Measurements from ENCODE around the gene TANK.

The TANK gene

DNA sequence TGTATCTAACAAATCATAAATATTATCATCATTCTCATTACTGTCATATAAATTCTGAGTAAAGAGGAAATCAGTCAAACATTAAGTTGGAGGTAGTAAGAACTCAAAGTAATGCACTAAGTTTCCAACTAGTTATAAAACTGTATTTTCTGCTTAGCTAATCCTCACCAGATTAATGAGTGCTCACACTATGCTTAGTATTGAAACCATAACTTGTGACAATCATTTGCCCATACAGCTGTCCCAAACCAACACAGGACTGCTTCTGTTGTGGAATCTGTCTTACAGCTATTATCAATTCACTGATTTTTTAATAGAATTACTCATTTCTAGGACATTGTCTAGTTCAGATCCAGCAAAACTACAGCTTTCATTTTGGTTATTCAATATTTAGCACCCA lies 41.5 kb upstream of the TANK start:
- H3K23ac ChIP-seq (ENCODE audit: low read length in 2 of 2): no peak overlapping the region
- no peak for DNase-seq
- H2AFZ ChIP-seq (ENCODE audit: low read depth, low read length): no peak overlapping the region
- no peak overlapping the region for H2AK5ac ChIP-seq (ENCODE audit: low read length, severe bottlenecking)
- no peak overlapping the region for H3K27ac ChIP-seq (ENCODE audit: low read length, poor library complexity, severe bottlenecking)
- H4K8ac ChIP-seq (ENCODE audit: low read length): no peak overlapping the region
- no peaks in the 10 kb centered on the region for H3K27me3 ChIP-seq (ENCODE audit: control insufficient read depth in 1 of 2, insufficient read depth in 1 of 2, low read length in 2 of 2)
- no peaks in the 10 kb centered on the region for H3K79me1 ChIP-seq (replicated peaks; ENCODE audit: low read length, poor library complexity, severe bottlenecking)
- H2BK15ac ChIP-seq (ENCODE audit: low read depth, poor library complexity, severe bottlenecking): no peak overlapping the region
- no peak overlapping the region for H3K4me3 ChIP-seq (ENCODE audit: insufficient read depth in 1 of 2, low read depth in 1 of 2, low read length in 2 of 2)
- no peak overlapping the region for H2BK120ac ChIP-seq (ENCODE audit: low read depth, low read length)
- H4K91ac ChIP-seq (ENCODE audit: low read length): no peak overlapping the region
- no peak overlapping the region for H3K9ac ChIP-seq (ENCODE audit: low read length)
- no peak overlapping the region for H2BK12ac ChIP-seq (ENCODE audit: low read length in 2 of 2)
- no peak overlapping the region for H2BK5ac ChIP-seq (ENCODE audit: low read depth, low read length, poor library complexity, severe bottlenecking)
- no peaks in the 10 kb centered on the region for H3K36me3 ChIP-seq (ENCODE audit: control insufficient read depth in 1 of 2, insufficient read depth in 2 of 2, low read depth in 1 of 2, low read length in 2 of 2)
- no peaks in the 10 kb centered on the region for H3K9me3 ChIP-seq (ENCODE audit: control insufficient read depth, low read length)
- H3K4ac ChIP-seq (ENCODE audit: low read depth in 1 of 2, low read length in 2 of 2): no peak overlapping the region
- no peak overlapping the region for H3K14ac ChIP-seq (ENCODE audit: low read length in 2 of 2)
- no peak overlapping the region for H3K18ac ChIP-seq (ENCODE audit: low read depth in 1 of 2, low read length in 2 of 2)
- H3K4me1 ChIP-seq (ENCODE audit: control insufficient read depth, insufficient read depth, low read depth, low read length): no peaks in the 10 kb centered on the region
- no peak overlapping the region for H3K4me2 ChIP-seq (ENCODE audit: low read length, poor library complexity, severe bottlenecking)

DNA sequence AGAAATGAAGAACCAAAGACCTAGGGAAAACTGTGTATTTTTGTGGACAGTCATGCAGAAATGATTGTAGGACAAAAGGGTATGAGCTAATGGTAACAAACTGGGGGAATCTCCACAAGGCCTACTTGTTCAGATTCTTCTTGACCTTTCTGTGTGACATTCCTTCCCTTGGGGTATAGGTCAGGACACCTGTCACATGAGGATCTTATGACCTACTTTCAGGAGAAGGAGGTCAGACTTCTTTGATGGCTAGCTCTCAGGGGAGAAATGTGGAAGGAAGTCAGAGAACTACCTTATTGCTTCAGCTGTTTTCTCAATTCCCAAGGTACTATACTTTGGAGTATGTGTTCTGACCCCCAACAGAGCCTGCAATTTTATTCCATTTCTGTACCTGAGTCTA lies 40.7 kb upstream of the TANK start:
- Histone ChIP-seq H2AK5ac (ENCODE audit: low read length, severe bottlenecking) (no peak overlapping the region), H4K91ac (ENCODE audit: low read length) (no peak overlapping the region), H3K23ac (ENCODE audit: low read length in 2 of 2) (no peak overlapping the region), H3K36me3 (ENCODE audit: control insufficient read depth in 1 of 2, insufficient read depth in 2 of 2, low read depth in 1 of 2, low read length in 2 of 2) (no peaks in the 10 kb centered on the region), H4K8ac (ENCODE audit: low read length) (no peak overlapping the region), H3K9me3 (ENCODE audit: control insufficient read depth, low read length) (no peaks in the 10 kb centered on the region), H2AFZ (ENCODE audit: low read depth, low read length) (no peak overlapping the region), H2BK5ac (ENCODE audit: low read depth, low read length, poor library complexity, severe bottlenecking) (no peak overlapping the region), H2BK12ac (ENCODE audit: low read length in 2 of 2) (no peak overlapping the region), H2BK15ac (ENCODE audit: low read depth, poor library complexity, severe bottlenecking) (no peak overlapping the region), H3K4me3 (ENCODE audit: insufficient read depth in 1 of 2, low read depth in 1 of 2, low read length in 2 of 2) (no peak overlapping the region), H3K4me1 (ENCODE audit: control insufficient read depth, insufficient read depth, low read depth, low read length) (no peaks in the 10 kb centered on the region), H3K9ac (ENCODE audit: low read length) (no peak overlapping the region), H3K4ac (ENCODE audit: low read depth in 1 of 2, low read length in 2 of 2) (no peak overlapping the region), H3K4me2 (ENCODE audit: low read length, poor library complexity, severe bottlenecking) (no peak overlapping the region), H3K27ac (ENCODE audit: low read length, poor library complexity, severe bottlenecking) (no peak overlapping the region), H2BK120ac (ENCODE audit: low read depth, low read length) (no peak overlapping the region), H3K18ac (ENCODE audit: low read depth in 1 of 2, low read length in 2 of 2) (no peak overlapping the region), H3K79me1 (replicated peaks; ENCODE audit: low read length, poor library complexity, severe bottlenecking) (no peaks in the 10 kb centered on the region), H3K27me3 (ENCODE audit: control insufficient read depth in 1 of 2, insufficient read depth in 1 of 2, low read length in 2 of 2) (no peaks in the 10 kb centered on the region), H3K14ac (ENCODE audit: low read length in 2 of 2) (no peak overlapping the region)
- no peak for DNase-seq

DNA sequence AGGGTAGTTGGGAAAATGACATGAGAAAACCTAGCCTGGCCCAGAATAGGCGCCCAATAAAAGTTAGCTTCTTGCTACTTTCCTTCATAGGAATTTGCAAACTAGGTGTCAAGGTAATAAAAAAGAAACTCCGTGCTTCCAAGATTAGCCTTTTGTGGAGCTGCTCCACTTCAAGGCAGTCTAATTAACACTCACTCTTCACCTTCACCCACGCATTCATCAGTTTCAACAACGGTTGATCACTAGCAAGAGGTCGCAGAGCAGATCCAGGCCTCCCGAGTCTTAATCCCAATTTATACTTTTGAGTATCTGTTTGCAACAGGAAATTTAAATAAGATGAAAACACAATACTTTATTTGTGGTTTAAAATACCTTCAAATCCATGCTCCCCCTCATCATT lies 39.5 kb upstream of the TANK start:
- H4K91ac ChIP-seq (ENCODE audit: low read length): no peak overlapping the region
- H3K23ac ChIP-seq (ENCODE audit: low read length in 2 of 2): no peak overlapping the region
- H2BK120ac ChIP-seq (ENCODE audit: low read depth, low read length): no peak overlapping the region
- H3K27ac ChIP-seq (ENCODE audit: low read length, poor library complexity, severe bottlenecking): no peak overlapping the region
- H3K9me3 ChIP-seq (ENCODE audit: control insufficient read depth, low read length): no peaks in the 10 kb centered on the region
- no peak overlapping the region for H2BK12ac ChIP-seq (ENCODE audit: low read length in 2 of 2)
- no peak overlapping the region for H4K8ac ChIP-seq (ENCODE audit: low read length)
- peaks cover 2% of the 10 kb centered on the region for H3K4me1 ChIP-seq (ENCODE audit: control insufficient read depth, insufficient read depth, low read depth, low read length)
- H3K79me1 ChIP-seq (replicated peaks; ENCODE audit: low read length, poor library complexity, severe bottlenecking): no peaks in the 10 kb centered on the region
- WGBS: 70% methylated on average over 5 of the region's 6 CpGs
- no peak for DNase-seq
- no peaks in the 10 kb centered on the region for H3K36me3 ChIP-seq (ENCODE audit: control insufficient read depth in 1 of 2, insufficient read depth in 2 of 2, low read depth in 1 of 2, low read length in 2 of 2)
- H3K4me2 ChIP-seq (ENCODE audit: low read length, poor library complexity, severe bottlenecking): no peak overlapping the region
- H2BK15ac ChIP-seq (ENCODE audit: low read depth, poor library complexity, severe bottlenecking): no peak overlapping the region
- H2AFZ ChIP-seq (ENCODE audit: low read depth, low read length): no peak overlapping the region
- no peak overlapping the region for H3K18ac ChIP-seq (ENCODE audit: low read depth in 1 of 2, low read length in 2 of 2)
- no peak overlapping the region for H3K14ac ChIP-seq (ENCODE audit: low read length in 2 of 2)
- no peak overlapping the region for H3K4ac ChIP-seq (ENCODE audit: low read depth in 1 of 2, low read length in 2 of 2)
- no peak overlapping the region for H3K9ac ChIP-seq (ENCODE audit: low read length)
- peak overlapping the region; percentile 41 for H2AK5ac ChIP-seq (ENCODE audit: low read length, severe bottlenecking)
- no peak overlapping the region for H2BK5ac ChIP-seq (ENCODE audit: low read depth, low read length, poor library complexity, severe bottlenecking)
- H3K4me3 ChIP-seq (ENCODE audit: insufficient read depth in 1 of 2, low read depth in 1 of 2, low read length in 2 of 2): no peak overlapping the region
- H3K27me3 ChIP-seq (ENCODE audit: control insufficient read depth in 1 of 2, insufficient read depth in 1 of 2, low read length in 2 of 2): no peaks in the 10 kb centered on the region

DNA sequence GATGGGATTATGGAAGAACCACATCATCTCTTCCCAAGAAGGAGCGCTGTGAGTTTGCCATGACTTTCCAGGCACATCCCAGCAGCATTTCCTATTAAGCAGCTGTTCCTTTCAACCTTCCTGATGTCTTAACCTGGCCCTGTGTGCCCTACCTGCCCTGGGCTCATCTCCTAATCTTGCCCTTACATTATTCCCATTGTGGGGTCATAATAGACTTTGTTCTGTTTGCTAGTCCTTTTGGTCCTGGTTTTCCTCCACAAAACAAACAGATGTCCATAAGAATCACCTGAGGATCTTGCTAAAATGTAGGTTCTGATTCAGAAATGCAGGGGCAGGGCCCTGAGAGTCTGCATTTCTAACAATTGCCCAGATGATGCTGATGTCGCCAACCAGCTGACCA lies 38.6 kb upstream of the TANK start:
- peaks cover 2% of the 10 kb centered on the region for H3K4me1 ChIP-seq (ENCODE audit: control insufficient read depth, insufficient read depth, low read depth, low read length)
- H2BK5ac ChIP-seq (ENCODE audit: low read depth, low read length, poor library complexity, severe bottlenecking): no peak overlapping the region
- H2BK120ac ChIP-seq (ENCODE audit: low read depth, low read length): no peak overlapping the region
- H3K36me3 ChIP-seq (ENCODE audit: control insufficient read depth in 1 of 2, insufficient read depth in 2 of 2, low read depth in 1 of 2, low read length in 2 of 2): no peaks in the 10 kb centered on the region
- H3K4me3 ChIP-seq (ENCODE audit: insufficient read depth in 1 of 2, low read depth in 1 of 2, low read length in 2 of 2): no peak overlapping the region
- H2BK12ac ChIP-seq (ENCODE audit: low read length in 2 of 2): peak overlapping the region; percentile 32 to 96
- no peak overlapping the region for H3K9ac ChIP-seq (ENCODE audit: low read length)
- H3K4ac ChIP-seq (ENCODE audit: low read depth in 1 of 2, low read length in 2 of 2): peak overlapping the region in 1 of 2 experiments; percentile 73
- peak overlapping the region; percentile 87 for H2AK5ac ChIP-seq (ENCODE audit: low read length, severe bottlenecking)
- H3K14ac ChIP-seq (ENCODE audit: low read length in 2 of 2): no peak overlapping the region
- H2AFZ ChIP-seq (ENCODE audit: low read depth, low read length): no peak overlapping the region
- no peak overlapping the region for H3K4me2 ChIP-seq (ENCODE audit: low read length, poor library complexity, severe bottlenecking)
- no peaks in the 10 kb centered on the region for H3K27me3 ChIP-seq (ENCODE audit: control insufficient read depth in 1 of 2, insufficient read depth in 1 of 2, low read length in 2 of 2)
- no peaks in the 10 kb centered on the region for H3K9me3 ChIP-seq (ENCODE audit: control insufficient read depth, low read length)
- H4K91ac ChIP-seq (ENCODE audit: low read length): no peak overlapping the region
- H3K18ac ChIP-seq (ENCODE audit: low read depth in 1 of 2, low read length in 2 of 2): peak overlapping the region in 1 of 2 experiments; percentile 14
- H2BK15ac ChIP-seq (ENCODE audit: low read depth, poor library complexity, severe bottlenecking): no peak overlapping the region
- DNase-seq: no peak
- H3K79me1 ChIP-seq (replicated peaks; ENCODE audit: low read length, poor library complexity, severe bottlenecking): no peaks in the 10 kb centered on the region
- H4K8ac ChIP-seq (ENCODE audit: low read length): no peak overlapping the region
- WGBS: 98% methylated on average over 2 of the region's 2 CpGs
- H3K27ac ChIP-seq (ENCODE audit: low read length, poor library complexity, severe bottlenecking): no peak overlapping the region
- no peak overlapping the region for H3K23ac ChIP-seq (ENCODE audit: low read length in 2 of 2)

All from mesenchymal stem cell (in vitro differentiated cells and primary cell).